Trophoblast cell (in vitro differentiated cells and primary cell): ENCODE results near the gene ATG12.

Experiments
- DNase-seq, 2 donors: peaks; one replicate each; pipeline ENCODE4 v3.0.0-alpha.2; 2016
- H2AFZ ChIP-seq: 2 replicates; pipeline ENCODE4 v1.6.1; 2013; ENCODE audit warnings: low read length, moderate library complexity, mild to moderate bottlenecking; ENCODE audit not compliant: insufficient read depth, poor library complexity
- H2AK5ac ChIP-seq: 2 replicates; pipeline ENCODE4 v1.6.1; 2013; ENCODE audit warnings: mild to moderate bottlenecking, low read length
- H2BK120ac ChIP-seq: 2 replicates; pipeline ENCODE4 v1.6.1; 2013; ENCODE audit warnings: low read length, mild to moderate bottlenecking, moderate library complexity; ENCODE audit not compliant: insufficient read depth, poor library complexity
- H2BK12ac ChIP-seq: 2 replicates; pipeline ENCODE4 v1.6.1; 2013; ENCODE audit warnings: mild to moderate bottlenecking, low read length, moderate library complexity
- H2BK5ac ChIP-seq: 2 replicates; pipeline ENCODE4 v1.6.1; 2013; ENCODE audit warnings: low read length, low read depth, moderate library complexity, mild to moderate bottlenecking; ENCODE audit not compliant: poor library complexity
- H3K14ac ChIP-seq: 2 replicates; pipeline ENCODE4 v1.6.1; 2013; ENCODE audit warnings: mild to moderate bottlenecking, low read length
- H3K18ac ChIP-seq: 2 replicates; pipeline ENCODE4 v1.6.1; 2013; ENCODE audit warnings: mild to moderate bottlenecking, low read length
- H3K23ac ChIP-seq: 2 replicates; pipeline ENCODE4 v1.6.1; 2013; ENCODE audit warnings: low read length
- H3K27ac ChIP-seq: 2 replicates; pipeline ENCODE4 v1.5.1; 2013; ENCODE audit warnings: low read depth, mild to moderate bottlenecking, inconsistent platforms, low read length, moderate library complexity
- H3K27me3 ChIP-seq: 2 replicates; pipeline ENCODE4 v1.6.1; 2013; ENCODE audit warnings: inconsistent platforms, mild to moderate bottlenecking, low read length, moderate library complexity; ENCODE audit not compliant: insufficient read depth
- H3K36me3 ChIP-seq, 2 experiments: 1 replicate in 1 of 2; 2 replicates in 1 of 2; pipeline ENCODE4 v1.6.1; 2013; ENCODE audit warnings: low read length in 2 of 2, mild to moderate bottlenecking in 2 of 2, moderate library complexity in 1 of 2; ENCODE audit not compliant: insufficient read depth in 2 of 2, control insufficient read depth in 1 of 2
- H3K4ac ChIP-seq: 2 replicates; pipeline ENCODE4 v1.6.1; 2013; ENCODE audit warnings: low read depth, mild to moderate bottlenecking, low read length, moderate library complexity
- H3K4me1 ChIP-seq, 2 experiments: 1 replicate in 1 of 2; 2 replicates in 1 of 2; pipeline ENCODE4 v1.6.1; 2013; ENCODE audit warnings: low read length in 2 of 2, mild to moderate bottlenecking in 2 of 2, moderate library complexity in 1 of 2; ENCODE audit not compliant: insufficient read depth in 2 of 2, control insufficient read depth in 1 of 2
- H3K4me2 ChIP-seq: 2 replicates; pipeline ENCODE4 v1.6.1; 2013; ENCODE audit warnings: inconsistent platforms, mild to moderate bottlenecking, low read length, moderate library complexity
- H3K4me3 ChIP-seq: 2 replicates; pipeline ENCODE4 v1.5.1; 2013; ENCODE audit warnings: mild to moderate bottlenecking, low read depth, low read length, inconsistent platforms
- H3K79me1 ChIP-seq: one replicate; pipeline ENCODE4 v1.6.1; 2013; ENCODE audit warnings: low read length
- H3K79me2 ChIP-seq: 2 replicates; pipeline ENCODE4 v1.6.1; 2013; ENCODE audit warnings: low read length, mild to moderate bottlenecking; ENCODE audit not compliant: control insufficient read depth, insufficient read depth, poor library complexity
- H3K9ac ChIP-seq: 2 replicates; pipeline ENCODE4 v1.6.1; 2013; ENCODE audit warnings: mild to moderate bottlenecking, low read length
- H3K9me3 ChIP-seq: 2 replicates; pipeline ENCODE4 v1.6.1; 2013; ENCODE audit warnings: low read depth, mild to moderate bottlenecking, control low read depth, inconsistent platforms, low read length; ENCODE audit not compliant: insufficient read depth
- H4K12ac ChIP-seq: 2 replicates; pipeline ENCODE4 v1.6.1; 2013; ENCODE audit warnings: low read depth, mild to moderate bottlenecking, low read length, moderate library complexity
- H4K8ac ChIP-seq: 2 replicates; pipeline ENCODE4 v1.6.1; 2013; ENCODE audit warnings: low read depth, mild to moderate bottlenecking, low read length, moderate library complexity
- H4K91ac ChIP-seq: one replicate; pipeline ENCODE4 v1.6.1; 2013; ENCODE audit warnings: low read depth, mild to moderate bottlenecking, low read length, moderate library complexity
- WGBS: extraction: QIAGEN DNeasy Blood & Tissue Kit; methylation state at CpG from one replicate; pipeline ENCODE4 v1.1.7; 2013; ENCODE audit warnings: missing lambda C conversion rate; ENCODE audit not compliant: insufficient read length, insufficient coverage; ENCODE audit errors: extremely low coverage; 5-methylcytosine and 5-hydroxymethylcytosine counted together

Gene ATG12

GRCh38 chr5:115813719-115814118, 27.6 kb downstream of the ATG12 start:
- no peak overlapping the region for H4K91ac ChIP-seq
- no peaks in the 10 kb centered on the region for H3K27me3 ChIP-seq
- H3K4me2 ChIP-seq: no peak overlapping the region
- no peaks in the 10 kb centered on the region for H3K9me3 ChIP-seq
- H3K36me3 ChIP-seq: no peaks in the 10 kb centered on the region
- H3K23ac ChIP-seq: no peak overlapping the region
- DNase-seq: no peak
- H2AK5ac ChIP-seq: no peak overlapping the region
- H2BK120ac ChIP-seq: no peak overlapping the region
- no CpG with 5 or more reads among the region's 5 CpGs for WGBS
- no peak overlapping the region for H4K8ac ChIP-seq
- H3K14ac ChIP-seq: no peak overlapping the region
- no peak overlapping the region for H3K27ac ChIP-seq
- no peak overlapping the region for H3K18ac ChIP-seq
- no peak overlapping the region for H2BK5ac ChIP-seq
- H3K4me1 ChIP-seq: peaks cover 0 to 6% of the 10 kb centered on the region in 2 experiments
- no peak overlapping the region for H3K9ac ChIP-seq
- H2AFZ ChIP-seq: no peak overlapping the region
- H3K79me1 ChIP-seq: peaks cover 2% of the 10 kb centered on the region
- no peak overlapping the region for H3K4me3 ChIP-seq
- no peaks in the 10 kb centered on the region for H3K79me2 ChIP-seq
- H3K4ac ChIP-seq: no peak overlapping the region
- H2BK12ac ChIP-seq: no peak overlapping the region
- no peak overlapping the region for H4K12ac ChIP-seq

- DNase-seq: no peak
- no peak overlapping the region for H3K14ac ChIP-seq
- H3K23ac ChIP-seq: no peak overlapping the region
- no peak overlapping the region for H4K8ac ChIP-seq
- H3K9ac ChIP-seq: no peak overlapping the region
- H3K18ac ChIP-seq: no peak overlapping the region
- peaks cover 2% of the 10 kb centered on the region for H3K79me1 ChIP-seq
- H3K4ac ChIP-seq: no peak overlapping the region
- no peak overlapping the region for H3K4me3 ChIP-seq
- no peak overlapping the region for H3K4me2 ChIP-seq
- no peak overlapping the region for H2BK120ac ChIP-seq
- no peak overlapping the region for H2AK5ac ChIP-seq
- no CpG with 5 or more reads among the region's 1 CpG for WGBS
- H2BK5ac ChIP-seq: no peak overlapping the region
- no peaks in the 10 kb centered on the region for H3K27me3 ChIP-seq
- H4K12ac ChIP-seq: no peak overlapping the region
- H3K27ac ChIP-seq: no peak overlapping the region
- H4K91ac ChIP-seq: no peak overlapping the region
- H3K4me1 ChIP-seq: peaks cover 3 to 10% of the 10 kb centered on the region in 2 experiments
- no peaks in the 10 kb centered on the region for H3K79me2 ChIP-seq
- H2AFZ ChIP-seq: no peak overlapping the region
- H3K36me3 ChIP-seq: no peaks in the 10 kb centered on the region
- no peaks in the 10 kb centered on the region for H3K9me3 ChIP-seq
- H2BK12ac ChIP-seq: no peak overlapping the region
Measured at GRCh38 chr5:115812372-115812771, 29.0 kb downstream of the ATG12 start.

GRCh38 chr5:115811406-115811805, 30.0 kb downstream of the ATG12 start:
- Histone ChIP-seq H2AFZ (no peak overlapping the region), H4K8ac (no peak overlapping the region), H2AK5ac (no peak overlapping the region), H3K4me1 (peaks cover 3 to 10% of the 10 kb centered on the region in 2 experiments), H3K79me2 (no peaks in the 10 kb centered on the region), H3K4me3 (no peak overlapping the region), H4K91ac (no peak overlapping the region), H3K9ac (no peak overlapping the region), H3K36me3 (no peaks in the 10 kb centered on the region), H3K9me3 (no peaks in the 10 kb centered on the region), H2BK5ac (no peak overlapping the region), H3K14ac (no peak overlapping the region), H3K4me2 (no peak overlapping the region), H3K18ac (no peak overlapping the region), H3K27me3 (no peaks in the 10 kb centered on the region), H4K12ac (no peak overlapping the region), H3K27ac (no peak overlapping the region), H2BK120ac (no peak overlapping the region), H3K4ac (no peak overlapping the region), H3K23ac (no peak overlapping the region), H3K79me1 (no peaks in the 10 kb centered on the region), H2BK12ac (no peak overlapping the region)
- no peak for DNase-seq

GRCh38 chr5:115810761-115811160, 30.6 kb downstream of the ATG12 start:
- Histone ChIP-seq H3K27me3 (no peaks in the 10 kb centered on the region), H3K4me3 (no peak overlapping the region), H3K23ac (no peak overlapping the region), H2AK5ac (no peak overlapping the region), H4K91ac (no peak overlapping the region), H2BK12ac (no peak overlapping the region), H2BK120ac (no peak overlapping the region), H3K14ac (no peak overlapping the region), H3K27ac (no peak overlapping the region), H2AFZ (no peak overlapping the region), H4K12ac (no peak overlapping the region), H3K9me3 (no peaks in the 10 kb centered on the region), H3K36me3 (no peaks in the 10 kb centered on the region), H3K79me2 (no peaks in the 10 kb centered on the region), H3K4me2 (no peak overlapping the region), H3K18ac (no peak overlapping the region), H2BK5ac (no peak overlapping the region), H3K79me1 (peaks cover 1% of the 10 kb centered on the region), H3K9ac (no peak overlapping the region), H4K8ac (no peak overlapping the region), H3K4me1 (peaks cover 3 to 10% of the 10 kb centered on the region in 2 experiments), H3K4ac (no peak overlapping the region)
- DNase-seq: no peak
